GM19193 (cell line): Measurements from ENCODE around the gene CCDC57.
A peak's percentile ranks its signal among the peaks of the same experiment; 100 is the strongest.

Experiments
- POLR2A ChIP-seq: IDR thresholded peaks from 4 replicates; pipeline ENCODE4 v1.6.1; 2011; ENCODE audit not compliant: insufficient read depth, insufficient read length; ENCODE audit errors: extremely low read depth

Gene CCDC57

DNA sequence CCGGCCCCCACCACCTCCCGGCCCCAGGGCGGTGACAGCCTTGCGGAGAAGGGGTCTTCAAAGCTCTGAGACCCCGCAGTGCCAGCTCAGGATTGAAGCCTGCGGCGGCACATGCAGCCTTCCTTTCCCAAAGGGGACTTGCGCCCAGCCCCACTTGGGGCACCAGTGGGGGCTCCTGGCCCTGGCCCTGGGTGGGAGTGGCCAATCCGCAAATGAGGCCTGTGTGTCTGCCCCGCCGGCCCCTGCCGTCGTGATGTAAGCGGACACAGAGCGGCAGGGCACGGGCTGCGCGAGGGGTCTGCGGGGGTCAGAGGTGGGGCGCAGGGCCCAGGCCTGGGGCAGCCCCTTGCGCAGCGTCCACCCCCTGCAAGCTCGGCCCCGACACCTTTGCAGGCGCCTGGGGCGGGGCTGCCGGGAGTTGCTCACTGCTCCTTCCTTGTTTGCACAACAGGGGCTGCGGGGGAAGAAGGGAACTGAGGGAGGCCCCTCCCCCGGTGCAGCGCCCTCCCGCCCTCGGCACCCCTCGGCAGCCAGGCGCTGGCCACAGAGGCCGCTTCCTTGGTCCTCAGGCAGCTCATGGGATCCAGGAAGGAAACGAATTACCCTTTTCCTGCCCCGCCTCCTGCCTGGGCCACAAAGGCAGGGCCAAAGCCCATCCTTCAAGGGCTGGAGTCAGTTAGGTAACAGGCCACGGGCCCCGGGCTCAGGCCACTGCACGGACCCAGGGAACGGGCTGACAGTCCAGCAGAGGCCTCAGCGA lies 19.1 kb upstream of the CCDC57 start:
- TF ChIP-seq POLR2A = no peak

DNA sequence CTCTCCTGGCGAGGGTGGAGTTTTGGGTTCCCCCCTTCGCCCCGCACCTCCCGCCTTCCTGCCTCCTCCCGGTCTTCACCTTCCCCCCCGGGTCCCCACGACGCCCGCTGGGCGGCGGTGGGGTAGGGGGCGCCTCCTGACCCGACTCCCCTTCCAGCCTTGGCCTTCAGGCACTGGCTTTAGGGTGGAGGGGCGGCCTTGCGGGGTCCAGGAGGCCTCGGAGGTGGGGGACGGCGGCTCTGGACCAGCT lies 18.6 kb upstream of the CCDC57 start:
- TF ChIP-seq POLR2A = no peak

GRCh38 chr17:82230609-82231311 lies 18.1 kb upstream of the CCDC57 start:
- no peak for TF ChIP-seq POLR2A

- TF ChIP-seq POLR2A = no peak
Observed at GRCh38 chr17:82229698-82230608, 17.3 kb upstream of the CCDC57 start.

DNA sequence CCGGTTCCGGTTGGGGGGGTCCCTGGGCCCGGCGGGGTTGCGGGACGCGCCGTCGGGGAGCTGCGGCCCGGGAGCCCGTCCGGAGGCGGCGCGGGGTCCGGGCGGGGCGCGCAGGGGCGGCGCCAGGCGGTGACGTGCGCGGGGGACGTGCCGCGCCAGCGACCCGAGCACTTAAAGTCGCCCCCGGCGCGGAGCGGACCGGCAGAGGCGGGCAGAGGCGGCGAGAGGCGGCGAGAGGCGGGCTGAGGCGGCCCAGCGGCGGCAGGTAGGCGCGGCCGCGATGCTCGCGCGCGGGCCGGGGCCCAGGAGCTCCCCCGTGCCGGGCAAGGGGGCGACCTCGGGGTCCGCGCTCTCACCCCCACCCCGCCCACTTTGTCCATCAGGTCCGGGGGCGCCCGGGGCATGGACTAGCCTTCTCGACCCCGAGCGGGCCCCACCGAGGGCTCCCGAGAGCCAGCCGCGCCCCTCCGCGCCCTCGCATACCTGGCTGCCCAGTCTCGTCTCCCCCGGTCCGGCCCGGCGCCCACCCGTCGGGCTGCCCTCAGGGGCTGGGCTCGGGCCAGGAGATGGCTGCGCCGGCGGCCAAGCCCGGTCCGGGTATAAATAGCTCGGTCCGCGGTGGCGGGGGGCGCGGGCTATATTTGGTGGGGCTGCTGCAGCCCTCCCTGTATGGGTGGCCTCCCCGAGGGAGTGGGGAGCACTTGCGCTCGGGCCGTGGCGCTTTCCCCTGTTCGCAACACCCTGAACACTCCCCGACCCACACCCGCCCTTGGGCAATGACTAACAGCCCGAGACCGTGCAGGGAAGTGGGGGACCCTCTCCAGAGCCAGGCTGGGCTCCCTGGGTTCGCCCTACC lies 16.4 kb upstream of the CCDC57 start, which contains the start of gene SLC16A3:
Gene SLC16A3, plus strand, starts transcription at position 201 of the 856 bp plus-strand sequence. CDS start 6,967 bp downstream, outside the sequence.
- peak; percentile 74 for TF ChIP-seq POLR2A

DNA sequence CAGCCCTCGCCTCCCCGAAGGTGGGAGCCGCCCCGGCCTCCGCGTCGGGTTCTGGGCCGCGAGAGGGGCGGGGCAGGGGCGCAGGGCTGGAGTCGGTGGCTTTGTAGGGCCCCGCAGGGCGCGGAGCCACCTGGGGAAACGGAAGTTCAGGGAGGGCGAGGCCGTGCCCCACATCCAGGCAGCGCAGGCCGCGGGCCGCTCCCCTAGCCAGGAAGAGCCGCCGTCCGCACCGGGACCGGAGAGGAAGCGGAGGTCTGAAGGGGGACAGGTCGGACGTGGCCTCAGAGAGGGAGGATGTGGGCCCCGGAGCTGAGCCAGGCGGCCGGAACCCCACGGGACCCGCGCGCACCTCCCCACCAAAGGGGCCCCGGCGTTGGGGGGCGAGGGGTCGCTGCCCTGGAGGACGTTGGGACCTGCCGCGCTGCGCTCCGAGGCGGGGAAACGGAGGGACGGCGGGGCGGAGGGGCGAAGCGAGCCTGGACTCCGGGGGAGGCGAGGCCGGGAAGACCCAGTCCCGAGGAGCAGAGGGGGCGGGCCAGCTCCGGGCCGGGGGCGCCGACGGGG lies 15.7 kb upstream of the CCDC57 start:
- TF ChIP-seq POLR2A = no peak

DNA sequence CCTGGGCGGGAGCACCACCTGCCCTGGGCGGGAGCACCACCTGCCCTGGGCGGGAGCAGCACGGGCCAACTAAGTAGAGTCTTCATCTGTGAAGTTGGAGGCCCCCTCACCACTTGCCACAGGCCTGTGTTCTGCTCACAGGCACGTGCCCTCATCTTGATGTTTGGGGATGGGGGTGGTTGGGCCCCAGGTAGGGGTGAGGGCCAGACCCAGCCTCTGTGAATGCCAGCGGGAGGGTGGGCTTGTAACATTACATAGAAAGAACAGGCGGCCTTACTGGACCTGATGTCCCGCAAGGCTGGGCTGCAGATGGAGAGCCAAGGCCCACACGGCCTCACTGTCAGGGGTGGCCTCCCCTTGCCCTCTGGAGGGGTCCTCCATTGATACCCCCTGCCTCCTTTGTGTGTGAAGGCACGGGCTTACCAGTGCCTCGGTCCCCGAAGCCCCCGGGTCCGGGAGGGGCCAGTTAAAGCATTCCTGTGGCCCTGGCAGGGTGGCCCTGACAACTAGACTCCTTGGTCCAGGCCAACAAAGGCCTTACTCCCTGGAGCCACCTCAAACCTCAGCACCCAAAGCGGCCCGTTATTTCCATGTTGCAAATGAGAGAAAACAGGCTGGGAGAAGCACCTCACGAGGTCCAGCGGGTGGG lies 15.1 kb upstream of the CCDC57 start:
- TF ChIP-seq POLR2A = no peak

DNA sequence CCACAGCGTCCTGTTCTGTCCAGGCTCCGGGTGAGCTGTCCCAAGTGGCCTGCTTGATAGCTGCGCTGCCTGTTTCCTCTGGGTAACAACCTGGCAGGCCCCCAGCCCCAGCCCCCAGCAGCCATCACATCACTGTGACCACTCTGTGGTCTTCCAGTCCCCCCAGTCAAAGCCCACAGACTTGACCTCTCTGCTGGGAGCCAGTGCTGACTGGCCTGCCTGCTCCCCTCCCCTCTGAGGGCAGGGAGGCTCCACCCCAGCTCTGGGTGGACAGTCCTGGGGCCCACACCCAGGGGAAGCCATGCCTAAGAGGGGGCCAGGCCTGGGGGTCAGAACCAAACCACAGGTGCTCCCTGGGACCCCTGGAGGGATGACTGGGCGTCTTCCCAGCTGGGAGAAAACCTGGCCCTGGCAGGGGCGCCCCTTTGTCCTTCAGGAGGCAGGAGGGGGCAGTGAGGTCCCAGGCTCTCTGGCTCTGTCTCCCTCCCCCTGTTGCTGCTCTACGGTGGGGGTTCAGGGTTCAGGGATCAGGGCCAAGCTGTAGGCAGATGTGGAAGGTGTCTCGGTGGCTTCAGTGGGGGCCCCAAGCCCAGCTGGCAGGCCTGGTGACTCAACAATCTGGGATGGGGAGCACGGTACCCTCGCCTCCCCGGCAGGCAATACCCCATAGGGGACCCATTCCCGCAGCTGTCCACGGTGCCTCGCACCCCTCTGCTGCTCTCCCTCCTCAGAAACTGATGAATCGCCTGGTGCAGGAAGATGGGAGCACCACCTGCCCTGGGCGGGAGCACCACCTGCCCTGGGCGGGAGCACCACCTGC lies 14.4 kb upstream of the CCDC57 start:
- no peak for TF ChIP-seq POLR2A

GRCh38 chr17:82226146-82226808 lies 13.6 kb upstream of the CCDC57 start:
- TF ChIP-seq POLR2A = no peak

DNA sequence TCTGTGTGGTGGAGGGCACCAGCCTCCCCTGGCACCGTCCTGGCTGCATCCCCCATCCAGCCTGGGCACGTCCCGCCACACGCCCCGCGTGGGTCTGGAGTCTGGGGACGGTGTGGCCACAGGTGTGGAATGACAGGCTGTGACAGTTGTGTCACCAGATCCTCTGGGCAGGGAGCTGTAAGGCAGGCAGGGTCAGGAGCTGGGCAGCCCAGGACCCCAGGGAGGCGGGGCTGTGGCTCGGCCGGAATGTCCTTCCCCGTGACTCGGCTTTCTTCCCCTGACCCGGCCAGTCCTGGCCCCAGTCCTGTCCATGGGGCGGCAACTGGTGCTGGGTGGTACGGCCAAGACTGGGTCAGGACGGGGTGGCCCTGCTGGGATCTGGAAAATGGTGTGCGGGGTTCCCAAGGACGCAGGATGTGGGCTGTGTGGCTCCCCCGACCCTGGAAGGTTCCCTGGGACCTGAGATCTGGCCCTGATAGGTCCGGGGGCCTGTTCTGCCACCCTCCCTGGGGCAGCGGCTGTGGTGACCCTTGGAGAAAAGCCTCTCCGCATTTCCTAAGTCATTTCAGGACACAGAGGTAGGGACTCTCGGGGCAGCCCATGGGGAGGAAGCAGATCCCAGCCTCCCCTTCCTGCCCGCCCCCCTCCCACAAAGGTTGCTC lies 12.9 kb upstream of the CCDC57 start:
- no peak for TF ChIP-seq POLR2A

- no peak for TF ChIP-seq POLR2A
Observed at GRCh38 chr17:82224666-82225065, 12.0 kb upstream of the CCDC57 start.

- TF ChIP-seq POLR2A = no peak
Observed at GRCh38 chr17:82223517-82223916, 10.9 kb upstream of the CCDC57 start.
